Measurements from ENCODE around the gene CYP2W1.
A peak's percentile ranks its signal among the peaks of the same experiment; 100 is the strongest.
"Not testable (repeated sequence)": the region's sequence is repeated elsewhere in the genome, so short reads cannot be mapped to it uniquely, and the experiment has no call there.

CYP2W1 gene

GRCh38 chr7:1027242-1028043, 44.5 kb downstream of the CYP2W1 start:
- Histone ChIP-seq H3K4me3 (ENCODE audit: low read length) (peak overlapping the region; percentile 61), H3K9me3 (ENCODE audit: insufficient read depth, low read depth, low read length) (no peaks in the 10 kb centered on the region), H3K9ac (ENCODE audit: low read depth, low read length) (peak overlapping the region; percentile 53; the same call in 1 of the 2 replicates), H3K4me1 (ENCODE audit: insufficient read depth, low read length) (peaks cover 6% of the 10 kb centered on the region; the same call in 1 of the 2 replicates), H3K27me3 (ENCODE audit: insufficient read depth, low read length) (peaks cover 7% of the 10 kb centered on the region; the same call in 1 of the 2 replicates), H3K36me3 (ENCODE audit: insufficient read depth, low read depth, low read length) (no peaks in the 10 kb centered on the region), H3K27ac (ENCODE audit: low read length) (no peak overlapping the region)

- peaks cover 6% of the 10 kb centered on the region; the same call in 1 of the 2 replicates for H3K4me1 ChIP-seq (ENCODE audit: insufficient read depth, low read length)
- no peak overlapping the region for H3K27ac ChIP-seq (ENCODE audit: low read length)
- peaks cover 7% of the 10 kb centered on the region; the same call in 1 of the 2 replicates for H3K27me3 ChIP-seq (ENCODE audit: insufficient read depth, low read length)
- peak overlapping the region; percentile 61 for H3K4me3 ChIP-seq (ENCODE audit: low read length)
- no peaks in the 10 kb centered on the region for H3K36me3 ChIP-seq (ENCODE audit: insufficient read depth, low read depth, low read length)
- H3K9ac ChIP-seq (ENCODE audit: low read depth, low read length): peak overlapping the region; percentile 53; the same call in 1 of the 2 replicates
- no peaks in the 10 kb centered on the region for H3K9me3 ChIP-seq (ENCODE audit: insufficient read depth, low read depth, low read length)
These were observed 45.2 kb downstream of the CYP2W1 start for GRCh38 chr7:1028044-1028770.

- H3K4me1 ChIP-seq (ENCODE audit: insufficient read depth, low read length): peaks cover 6% of the 10 kb centered on the region; the same call in 1 of the 2 replicates
- H3K27ac ChIP-seq (ENCODE audit: low read length): no peak overlapping the region
- peaks cover 7% of the 10 kb centered on the region; the same call in 1 of the 2 replicates for H3K27me3 ChIP-seq (ENCODE audit: insufficient read depth, low read length)
- peak overlapping the region; percentile 61 for H3K4me3 ChIP-seq (ENCODE audit: low read length)
- no peaks in the 10 kb centered on the region for H3K9me3 ChIP-seq (ENCODE audit: insufficient read depth, low read depth, low read length)
- H3K9ac ChIP-seq (ENCODE audit: low read depth, low read length): peak overlapping the region; percentile 47; the same call in 1 of the 2 replicates
- H3K36me3 ChIP-seq (ENCODE audit: insufficient read depth, low read depth, low read length): no peaks in the 10 kb centered on the region
These were observed 46.0 kb downstream of the CYP2W1 start for GRCh38 chr7:1028775-1029636.

- no peak overlapping the region for H3K27ac ChIP-seq (ENCODE audit: low read length)
- H3K9me3 ChIP-seq (ENCODE audit: insufficient read depth, low read depth, low read length): no peaks in the 10 kb centered on the region
- no peak overlapping the region for H3K9ac ChIP-seq (ENCODE audit: low read depth, low read length)
- H3K4me3 ChIP-seq (ENCODE audit: low read length): no peak overlapping the region
- peaks cover 6% of the 10 kb centered on the region; the same call in 1 of the 2 replicates for H3K4me1 ChIP-seq (ENCODE audit: insufficient read depth, low read length)
- peaks cover 7% of the 10 kb centered on the region; the same call in 1 of the 2 replicates for H3K27me3 ChIP-seq (ENCODE audit: insufficient read depth, low read length)
- H3K36me3 ChIP-seq (ENCODE audit: insufficient read depth, low read depth, low read length): no peaks in the 10 kb centered on the region
These were observed 46.9 kb downstream of the CYP2W1 start for GRCh38 chr7:1029637-1030443.

- Histone ChIP-seq H3K4me3 (ENCODE audit: low read length) (no peak overlapping the region), H3K4me1 (ENCODE audit: insufficient read depth, low read length) (peaks cover 6% of the 10 kb centered on the region; the same call in 1 of the 2 replicates), H3K27ac (ENCODE audit: low read length) (no peak overlapping the region), H3K27me3 (ENCODE audit: insufficient read depth, low read length) (peaks cover 7% of the 10 kb centered on the region; the same call in 1 of the 2 replicates), H3K9me3 (ENCODE audit: insufficient read depth, low read depth, low read length) (peaks cover 2% of the 10 kb centered on the region; the same call in 1 of the 2 replicates), H3K9ac (ENCODE audit: low read depth, low read length) (no peak overlapping the region), H3K36me3 (ENCODE audit: insufficient read depth, low read depth, low read length) (peaks cover 4% of the 10 kb centered on the region; the same call in 1 of the 2 replicates)
These were observed 47.6 kb downstream of the CYP2W1 start for GRCh38 chr7:1030444-1031070.

- no peak overlapping the region for H3K4me3 ChIP-seq (ENCODE audit: low read length)
- peaks cover 6% of the 10 kb centered on the region; the same call in 1 of the 2 replicates for H3K9me3 ChIP-seq (ENCODE audit: insufficient read depth, low read depth, low read length)
- H3K27ac ChIP-seq (ENCODE audit: low read length): no peak overlapping the region
- H3K36me3 ChIP-seq (ENCODE audit: insufficient read depth, low read depth, low read length): peaks cover 4% of the 10 kb centered on the region; the same call in 1 of the 2 replicates
- H3K27me3 ChIP-seq (ENCODE audit: insufficient read depth, low read length): peaks cover 7% of the 10 kb centered on the region; the same call in 1 of the 2 replicates
- peaks cover 6% of the 10 kb centered on the region; the same call in 1 of the 2 replicates for H3K4me1 ChIP-seq (ENCODE audit: insufficient read depth, low read length)
- no peak overlapping the region for H3K9ac ChIP-seq (ENCODE audit: low read depth, low read length)
These were observed 48.9 kb downstream of the CYP2W1 start for GRCh38 chr7:1031716-1032455.

- Histone ChIP-seq H3K4me1 (ENCODE audit: insufficient read depth, low read length) (peaks cover 6% of the 10 kb centered on the region; the same call in 1 of the 2 replicates), H3K36me3 (ENCODE audit: insufficient read depth, low read depth, low read length) (peaks cover 4% of the 10 kb centered on the region; the same call in 1 of the 2 replicates), H3K27me3 (ENCODE audit: insufficient read depth, low read length) (no peaks in the 10 kb centered on the region; the same call in 1 of the 2 replicates), H3K27ac (ENCODE audit: low read length) (no peak overlapping the region), H3K9ac (ENCODE audit: low read depth, low read length) (no peak overlapping the region), H3K4me3 (ENCODE audit: low read length) (no peak overlapping the region), H3K9me3 (ENCODE audit: insufficient read depth, low read depth, low read length) (peaks cover 6% of the 10 kb centered on the region; the same call in 1 of the 2 replicates)
These were observed 49.7 kb downstream of the CYP2W1 start for GRCh38 chr7:1032536-1033181.

- Histone ChIP-seq H3K9ac (ENCODE audit: low read depth, low read length) (no peak overlapping the region), H3K36me3 (ENCODE audit: insufficient read depth, low read depth, low read length) (peaks cover 4% of the 10 kb centered on the region; the same call in 1 of the 2 replicates), H3K27ac (ENCODE audit: low read length) (no peak overlapping the region), H3K9me3 (ENCODE audit: insufficient read depth, low read depth, low read length) (peaks cover 6% of the 10 kb centered on the region; the same call in 1 of the 2 replicates), H3K4me1 (ENCODE audit: insufficient read depth, low read length) (peaks cover 5% of the 10 kb centered on the region; the same call in 1 of the 2 replicates), H3K4me3 (ENCODE audit: low read length) (no peak overlapping the region), H3K27me3 (ENCODE audit: insufficient read depth, low read length) (no peaks in the 10 kb centered on the region)
These were observed 50.7 kb downstream of the CYP2W1 start for GRCh38 chr7:1033546-1034145.

GRCh38 chr7:1034769-1035168, 51.8 kb downstream of the CYP2W1 start:
- not testable (repeated sequence) for H3K4me1 ChIP-seq (ENCODE audit: insufficient read depth, low read length); H3K27me3 ChIP-seq (ENCODE audit: insufficient read depth, low read length); H3K27ac ChIP-seq (ENCODE audit: low read length); H3K9ac ChIP-seq (ENCODE audit: low read depth, low read length); H3K9me3 ChIP-seq (ENCODE audit: insufficient read depth, low read depth, low read length); H3K4me3 ChIP-seq (ENCODE audit: low read length); H3K36me3 ChIP-seq (ENCODE audit: insufficient read depth, low read depth, low read length)

Data from iPS-20b (cell line).